H9 (cell line): ENCODE data around the gene IZUMO2. TPM values are rescaled to one million over a fixed set of nuclear protein-coding genes. Genes with fewer than 3 reads are reported as not detected.

Experiments used
- DNase-seq: peaks from one replicate; pipeline ENCODE4 v3.0.0-alpha.2; 2017
- H2AFZ ChIP-seq: one replicate; pipeline ENCODE4 v1.6.1; 2013; ENCODE audit warnings: mild to moderate bottlenecking, low read length, control low read depth, moderate library complexity
- H2AK5ac ChIP-seq: 2 replicates; pipeline ENCODE4 v1.6.1; 2013; ENCODE audit warnings: low read length, control low read depth, mixed read lengths; ENCODE audit not compliant: insufficient read length
- H2BK120ac ChIP-seq: one replicate; pipeline ENCODE4 v1.6.1; 2013; ENCODE audit warnings: low read depth, mild to moderate bottlenecking, low read length, control low read depth, inconsistent platforms; ENCODE audit not compliant: poor library complexity, severe bottlenecking
- H2BK12ac ChIP-seq: 2 replicates; pipeline ENCODE4 v1.6.1; 2013; ENCODE audit warnings: low read length, control low read depth, mixed read lengths, low read depth; ENCODE audit not compliant: insufficient read length
- H2BK15ac ChIP-seq: 2 replicates; pipeline ENCODE4 v1.6.1; 2013; ENCODE audit warnings: low read depth, low read length, control low read depth
- H2BK20ac ChIP-seq: one replicate; pipeline ENCODE4 v1.6.1; 2013; ENCODE audit warnings: low read depth, mild to moderate bottlenecking, low read length, control low read depth, inconsistent platforms; ENCODE audit not compliant: poor library complexity, severe bottlenecking
- H2BK5ac ChIP-seq: 2 replicates; pipeline ENCODE4 v1.6.1; 2013; ENCODE audit warnings: low read length, control low read depth, mixed read lengths; ENCODE audit not compliant: insufficient read length
- H3K14ac ChIP-seq: 2 replicates; pipeline ENCODE4 v1.6.1; 2013; ENCODE audit warnings: low read length, control low read depth; ENCODE audit not compliant: insufficient read depth
- H3K18ac ChIP-seq: 2 replicates; pipeline ENCODE4 v1.6.1; 2013; ENCODE audit warnings: low read depth, mild to moderate bottlenecking, mixed read lengths, low read length, control low read depth; ENCODE audit not compliant: insufficient read length
- H3K23ac ChIP-seq: 2 replicates; pipeline ENCODE4 v1.6.1; 2013; ENCODE audit warnings: low read length, control low read depth, mixed read lengths, low read depth; ENCODE audit not compliant: insufficient read length
- H3K23me2 ChIP-seq: 2 replicates; pipeline ENCODE4 v1.6.1; 2013; ENCODE audit warnings: low read depth, mild to moderate bottlenecking, mixed read lengths, low read length, control low read depth; ENCODE audit not compliant: insufficient read length, poor library complexity, severe bottlenecking
- H3K27ac ChIP-seq: 2 replicates; pipeline ENCODE4 v1.5.1; 2013; ENCODE audit warnings: low read length, control low read depth, mixed read lengths, low read depth; ENCODE audit not compliant: insufficient read length
- H3K27me3 ChIP-seq: 2 replicates; pipeline ENCODE4 v1.6.1; 2013; ENCODE audit warnings: low read length, control low read depth, inconsistent platforms; ENCODE audit not compliant: insufficient read depth
- H3K4ac ChIP-seq: 2 replicates; pipeline ENCODE4 v1.6.1; 2013; ENCODE audit warnings: low read depth, mild to moderate bottlenecking, control low read depth, inconsistent platforms, low read length, moderate library complexity
- H3K4me1 ChIP-seq: 2 replicates; pipeline ENCODE4 v1.6.1; 2013; ENCODE audit warnings: low read length, control low read depth, inconsistent platforms; ENCODE audit not compliant: insufficient read depth
- H3K4me2 ChIP-seq: 2 replicates; pipeline ENCODE4 v1.6.1; 2013; ENCODE audit warnings: low read length, control low read depth, mixed read lengths; ENCODE audit not compliant: insufficient read length, insufficient read depth
- H3K56ac ChIP-seq: 2 replicates; pipeline ENCODE4 v1.6.1; 2013; ENCODE audit warnings: low read depth, mild to moderate bottlenecking, mixed read lengths, low read length, control low read depth; ENCODE audit not compliant: insufficient read length
- H3K79me1 ChIP-seq: 2 replicates; pipeline ENCODE4 v1.6.1; 2013; ENCODE audit warnings: low read depth, mild to moderate bottlenecking, moderate library complexity, low read length, control low read depth, inconsistent platforms; ENCODE audit not compliant: insufficient read depth, poor library complexity, severe bottlenecking
- H3K79me2 ChIP-seq: 2 replicates; pipeline ENCODE4 v1.6.1; 2013; ENCODE audit warnings: low read length, control low read depth, inconsistent platforms; ENCODE audit not compliant: insufficient read depth
- H3K9ac ChIP-seq: 2 replicates; pipeline ENCODE4 v1.6.1; 2013; ENCODE audit warnings: low read length, control low read depth, mixed read lengths; ENCODE audit not compliant: insufficient read length; ENCODE audit errors: extremely low read depth
- H3K9me3 ChIP-seq: one replicate; pipeline ENCODE4 v1.6.1; 2013; ENCODE audit warnings: low read depth, low read length, inconsistent platforms; ENCODE audit not compliant: control insufficient read depth
- H3T11ph ChIP-seq: one replicate; pipeline ENCODE4 v1.6.1; 2013; ENCODE audit warnings: mild to moderate bottlenecking, low read length, control low read depth, inconsistent platforms
- H4K20me1 ChIP-seq: one replicate; pipeline ENCODE4 v1.6.1; 2013; ENCODE audit not compliant: control insufficient read depth, insufficient read length, insufficient read depth
- H4K5ac ChIP-seq: 2 replicates; pipeline ENCODE4 v1.6.1; 2013; ENCODE audit warnings: low read depth, mild to moderate bottlenecking, mixed read lengths, low read length, control low read depth; ENCODE audit not compliant: insufficient read length
- H4K8ac ChIP-seq: replicated peaks from 2 replicates; pipeline ENCODE4 v1.6.1; 2013; ENCODE audit warnings: low read length, control low read depth, mixed read lengths, low read depth; ENCODE audit not compliant: insufficient read length
- H4K91ac ChIP-seq: 2 replicates; pipeline ENCODE4 v1.6.1; 2013; ENCODE audit warnings: low read depth, mild to moderate bottlenecking, moderate library complexity, mixed read lengths, low read length, control low read depth; ENCODE audit not compliant: insufficient read length
- H3K27ac Mint-ChIP-seq, 3 experiments: 2 replicates in 2 of 3; 3 replicates in 1 of 3; pipeline ENCODE4 v1.8.0; 2020 to 2021; ENCODE audit warnings: mixed read lengths in 3 of 3, mild to moderate bottlenecking in 1 of 3, moderate library complexity in 1 of 3
- H3K27me3 Mint-ChIP-seq: 2 replicates; pipeline ENCODE4 v1.8.0; 2021; ENCODE audit warnings: low read depth, mild to moderate bottlenecking, moderate library complexity, mixed read lengths
- H3K36me3 Mint-ChIP-seq, 3 experiments: 2 replicates in 2 of 3; 3 replicates in 1 of 3; pipeline ENCODE4 v1.8.0; 2020 to 2021; ENCODE audit warnings: low read depth in 3 of 3, mixed read lengths in 3 of 3; ENCODE audit not compliant: insufficient read depth in 1 of 3
- H3K4me1 Mint-ChIP-seq, 2 experiments: 2 replicates each; pipeline ENCODE4 v1.8.0; 2020; ENCODE audit warnings: mixed read lengths in 2 of 2
- H3K4me3 Mint-ChIP-seq, 2 experiments: 2 replicates in 1 of 2; 3 replicates in 1 of 2; pipeline ENCODE4 v1.8.0; 2020 to 2021; ENCODE audit warnings: mild to moderate bottlenecking in 2 of 2, mixed read lengths in 2 of 2, moderate library complexity in 1 of 2
- H3K9me3 Mint-ChIP-seq, 2 experiments: 2 replicates in 1 of 2; 3 replicates in 1 of 2; pipeline ENCODE4 v1.8.0; 2020; ENCODE audit warnings: mild to moderate bottlenecking in 2 of 2, mixed read lengths in 2 of 2, moderate library complexity in 1 of 2
- WGBS: extraction: QIAGEN DNeasy Blood & Tissue Kit; methylation state at CpG from one replicate; pipeline ENCODE4 v1.1.7; 2013; ENCODE audit warnings: missing lambda C conversion rate, low lambda C conversion rate, mixed read lengths; ENCODE audit not compliant: insufficient read length; ENCODE audit errors: extremely low coverage; 5-methylcytosine and 5-hydroxymethylcytosine counted together
- total RNA-seq: library from RNA; stranded (reverse); gene quantifications from 2 replicates; pipeline ENCODE4 v1.2.1, GENCODE V29; 2021
- TF ChIP-seq, protein P1 (sequence below): fragments of 200-600 bp; sonication (generic); conservative IDR thresholded peaks from 3 replicates; pipeline ENCODE4 v1.8.0; 2021; ENCODE audit warnings: antibody characterized with exemption, mild to moderate bottlenecking

Gene IZUMO2
- total RNA-seq, 1 experiment from 2014 or later, result not detected

- H3K23ac ChIP-seq, result no peak overlapping the region
- Mint-ChIP-seq H3K4me3 (no peak overlapping the region), H3K27ac (no peak overlapping the region), H3K27me3 (peaks cover 12% of the 10 kb centered on the region), H3K9me3 (peaks cover 0 to 3% of the 10 kb centered on the region in 2 experiments; a peak in 2 of 5 replicates), H3K36me3 (peaks cover 16 to 33% (median 29%) of the 10 kb centered on the region in 3 experiments), H3K4me1 (peaks cover 3 to 12% of the 10 kb centered on the region in 2 experiments)
- H2BK20ac ChIP-seq, result no peak overlapping the region
- H4K20me1 ChIP-seq, result no peaks in the 10 kb centered on the region
- no peak overlapping the region for H3K9ac ChIP-seq
- TF ChIP-seq, protein P1, sequence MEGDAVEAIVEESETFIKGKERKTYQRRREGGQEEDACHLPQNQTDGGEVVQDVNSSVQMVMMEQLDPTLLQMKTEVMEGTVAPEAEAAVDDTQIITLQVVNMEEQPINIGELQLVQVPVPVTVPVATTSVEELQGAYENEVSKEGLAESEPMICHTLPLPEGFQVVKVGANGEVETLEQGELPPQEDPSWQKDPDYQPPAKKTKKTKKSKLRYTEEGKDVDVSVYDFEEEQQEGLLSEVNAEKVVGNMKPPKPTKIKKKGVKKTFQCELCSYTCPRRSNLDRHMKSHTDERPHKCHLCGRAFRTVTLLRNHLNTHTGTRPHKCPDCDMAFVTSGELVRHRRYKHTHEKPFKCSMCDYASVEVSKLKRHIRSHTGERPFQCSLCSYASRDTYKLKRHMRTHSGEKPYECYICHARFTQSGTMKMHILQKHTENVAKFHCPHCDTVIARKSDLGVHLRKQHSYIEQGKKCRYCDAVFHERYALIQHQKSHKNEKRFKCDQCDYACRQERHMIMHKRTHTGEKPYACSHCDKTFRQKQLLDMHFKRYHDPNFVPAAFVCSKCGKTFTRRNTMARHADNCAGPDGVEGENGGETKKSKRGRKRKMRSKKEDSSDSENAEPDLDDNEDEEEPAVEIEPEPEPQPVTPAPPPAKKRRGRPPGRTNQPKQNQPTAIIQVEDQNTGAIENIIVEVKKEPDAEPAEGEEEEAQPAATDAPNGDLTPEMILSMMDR, result no peak
- whole genome bisulfite sequencing, result no CpG with 5 or more reads among the region's 7 CpGs
- no peaks in the 10 kb centered on the region for H3K4me1 ChIP-seq
- no peak overlapping the region for H3K4me2 ChIP-seq
- no peak overlapping the region for H2BK120ac ChIP-seq
- H4K8ac ChIP-seq, result no peak overlapping the region
- H3K18ac ChIP-seq, result no peak overlapping the region
- H2BK15ac ChIP-seq, result no peak overlapping the region
- H3K4ac ChIP-seq, result no peak overlapping the region
- peaks cover 5% of the 10 kb centered on the region for H3K23me2 ChIP-seq
- H2AFZ ChIP-seq, result no peak overlapping the region
- no peaks in the 10 kb centered on the region for H3K9me3 ChIP-seq
- DNase-seq, result no peak
- H4K5ac ChIP-seq, result no peak overlapping the region
- no peak overlapping the region; the same call in 1 of the 2 replicates for H3K14ac ChIP-seq
- H2AK5ac ChIP-seq, result no peak overlapping the region
- H2BK5ac ChIP-seq, result no peak overlapping the region
- no peak overlapping the region for H3K56ac ChIP-seq
- no peak overlapping the region for H3T11ph ChIP-seq
- no peak overlapping the region for H2BK12ac ChIP-seq
- no peak overlapping the region for H3K27ac ChIP-seq
- no peaks in the 10 kb centered on the region for H3K79me1 ChIP-seq
- H3K79me2 ChIP-seq, result no peaks in the 10 kb centered on the region
- no peaks in the 10 kb centered on the region for H3K27me3 ChIP-seq
- H4K91ac ChIP-seq, result no peak overlapping the region
Measured at GRCh38 chr19:50209131-50209530, 46.0 kb upstream of the IZUMO2 start.
